ENCODE measurements around the gene HMOX2.

Gene HMOX2

GRCh38 chr16:4534151-4534790 is 58.1 kb downstream of the HMOX2 start:
- DNase-seq (ENCODE audit: low read depth) = no peak
- no peak overlapping the region for H3K4me3 ChIP-seq (ENCODE audit: control insufficient read depth, low read depth, low read length)
- TF ChIP-seq, protein P1, sequence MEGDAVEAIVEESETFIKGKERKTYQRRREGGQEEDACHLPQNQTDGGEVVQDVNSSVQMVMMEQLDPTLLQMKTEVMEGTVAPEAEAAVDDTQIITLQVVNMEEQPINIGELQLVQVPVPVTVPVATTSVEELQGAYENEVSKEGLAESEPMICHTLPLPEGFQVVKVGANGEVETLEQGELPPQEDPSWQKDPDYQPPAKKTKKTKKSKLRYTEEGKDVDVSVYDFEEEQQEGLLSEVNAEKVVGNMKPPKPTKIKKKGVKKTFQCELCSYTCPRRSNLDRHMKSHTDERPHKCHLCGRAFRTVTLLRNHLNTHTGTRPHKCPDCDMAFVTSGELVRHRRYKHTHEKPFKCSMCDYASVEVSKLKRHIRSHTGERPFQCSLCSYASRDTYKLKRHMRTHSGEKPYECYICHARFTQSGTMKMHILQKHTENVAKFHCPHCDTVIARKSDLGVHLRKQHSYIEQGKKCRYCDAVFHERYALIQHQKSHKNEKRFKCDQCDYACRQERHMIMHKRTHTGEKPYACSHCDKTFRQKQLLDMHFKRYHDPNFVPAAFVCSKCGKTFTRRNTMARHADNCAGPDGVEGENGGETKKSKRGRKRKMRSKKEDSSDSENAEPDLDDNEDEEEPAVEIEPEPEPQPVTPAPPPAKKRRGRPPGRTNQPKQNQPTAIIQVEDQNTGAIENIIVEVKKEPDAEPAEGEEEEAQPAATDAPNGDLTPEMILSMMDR (IDR thresholded peaks at IDR 0.05; ENCODE audit: control insufficient read depth, insufficient read depth, low read depth, low read length, missing control alignments) = no peak

DNA sequence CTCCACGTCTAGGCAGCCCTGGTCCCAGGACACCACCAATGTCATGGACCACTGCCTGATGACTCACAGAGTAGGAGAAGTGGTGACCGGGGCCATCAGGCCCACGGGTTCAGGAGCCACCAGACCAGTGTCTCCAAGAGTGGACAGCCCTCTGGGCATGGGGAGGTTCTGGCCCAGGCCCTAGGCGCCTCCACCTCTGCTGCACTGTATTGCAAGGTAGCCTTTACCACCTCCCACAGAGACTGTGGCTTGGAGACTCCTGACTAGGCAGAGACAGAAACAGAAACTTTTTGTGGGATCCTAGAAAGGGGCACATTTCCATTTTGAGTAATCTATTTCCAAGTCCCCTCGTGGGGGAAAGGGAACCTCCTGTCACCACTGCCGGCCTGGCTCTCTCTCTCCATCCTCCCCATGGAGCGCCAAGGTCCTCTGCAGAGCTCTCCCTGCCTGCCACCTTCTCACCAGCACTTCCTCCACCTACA is 59.5 kb downstream of the HMOX2 start:
- H3K4me3 ChIP-seq (ENCODE audit: control insufficient read depth, low read depth, low read length) = no peak overlapping the region
- DNase-seq (ENCODE audit: low read depth) = no peak
- TF ChIP-seq, protein P1 (IDR thresholded peaks at IDR 0.05; ENCODE audit: control insufficient read depth, insufficient read depth, low read depth, low read length, missing control alignments) = no peak

DNA sequence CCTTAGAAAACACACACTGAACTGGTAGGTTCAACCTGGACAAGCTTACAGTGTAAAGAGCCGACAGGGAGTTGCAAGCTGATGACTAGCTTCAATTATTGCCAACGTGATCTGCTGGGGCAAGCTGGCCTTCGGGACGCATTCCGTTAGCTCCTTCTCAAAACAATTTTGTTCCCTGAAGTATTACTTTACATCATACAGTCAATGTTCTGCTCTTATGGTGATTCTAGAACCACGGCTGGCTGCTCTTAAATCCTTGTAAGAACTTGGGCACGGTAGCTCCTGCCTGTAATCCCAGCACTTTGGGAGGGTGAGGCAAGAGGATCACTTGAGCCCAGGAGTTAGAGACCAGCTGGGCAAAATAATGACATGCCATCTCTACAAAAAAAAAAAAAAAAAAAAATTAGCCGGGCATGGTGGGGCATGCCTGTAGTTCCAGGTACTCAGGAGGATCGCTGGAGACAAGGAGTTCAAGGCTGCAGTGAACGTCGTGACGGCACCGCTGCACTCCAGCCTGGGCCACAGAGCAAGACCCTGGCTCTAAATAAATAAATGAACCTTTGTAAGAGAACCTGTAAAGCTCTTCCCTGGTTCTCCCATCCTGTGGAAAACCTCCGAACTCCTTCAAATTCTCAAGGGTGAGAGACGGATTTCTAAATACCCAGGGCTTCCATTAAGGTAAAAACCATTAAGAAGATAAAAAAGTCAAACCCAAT is 60.4 kb downstream of the HMOX2 start:
- no peak overlapping the region for H3K4me3 ChIP-seq (ENCODE audit: control insufficient read depth, low read depth, low read length)
- TF ChIP-seq, protein P1 (IDR thresholded peaks at IDR 0.05; ENCODE audit: control insufficient read depth, insufficient read depth, low read depth, low read length, missing control alignments) = no peak
- no peak for DNase-seq (ENCODE audit: low read depth)

DNA sequence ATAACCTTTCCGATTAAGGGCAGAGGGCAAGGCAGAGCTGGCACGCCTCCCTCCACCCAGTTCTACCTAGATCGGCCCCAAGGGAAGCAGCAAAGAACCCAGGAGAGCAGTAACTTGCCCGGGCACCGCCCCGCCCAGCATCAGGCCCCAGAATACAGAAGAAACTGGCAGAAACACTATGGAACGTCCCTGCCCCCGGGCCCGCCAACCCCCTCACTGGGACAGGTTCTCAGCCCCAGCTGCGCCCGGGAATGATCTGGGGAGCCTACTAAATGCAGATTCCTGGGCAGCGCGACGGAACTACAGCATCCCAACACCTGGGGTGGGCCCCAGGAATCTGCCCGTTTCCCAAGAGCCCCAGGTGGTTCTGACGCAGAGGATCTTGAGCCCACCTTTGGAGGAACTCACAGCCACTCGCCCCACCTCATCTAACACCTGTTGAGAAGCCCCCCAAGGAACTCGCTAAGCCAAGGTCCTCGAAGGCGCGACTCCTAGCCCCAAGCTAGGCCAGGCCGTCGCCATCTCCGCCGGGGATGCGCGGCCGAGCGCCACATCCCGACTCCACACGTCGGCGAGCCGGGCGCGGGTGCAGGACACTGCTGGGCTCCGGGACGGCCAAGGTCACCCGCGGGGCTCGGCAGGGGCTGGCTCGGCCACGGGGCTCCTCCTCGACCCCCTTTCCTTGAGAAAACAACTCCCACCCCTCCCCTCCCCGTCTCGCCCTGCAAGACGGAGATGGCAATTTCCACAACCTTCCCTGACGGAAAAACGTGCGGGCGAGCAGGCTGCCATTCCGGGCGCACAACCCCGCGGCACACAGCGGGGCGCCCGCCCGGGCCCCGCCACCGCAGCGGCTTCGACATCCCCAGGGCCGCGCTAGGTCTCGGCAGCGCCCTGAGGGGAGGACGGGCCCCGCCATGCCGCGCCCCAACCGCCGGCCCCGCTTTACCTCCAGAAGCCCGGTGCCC is 61.5 kb downstream of the HMOX2 start:
- TF ChIP-seq, protein P1 (IDR thresholded peaks at IDR 0.05; ENCODE audit: control insufficient read depth, insufficient read depth, low read depth, low read length, missing control alignments) = no peak
- DNase-seq (ENCODE audit: low read depth) = no peak
- peak overlapping the region; percentile 62 for H3K4me3 ChIP-seq (ENCODE audit: control insufficient read depth, low read depth, low read length)

DNA sequence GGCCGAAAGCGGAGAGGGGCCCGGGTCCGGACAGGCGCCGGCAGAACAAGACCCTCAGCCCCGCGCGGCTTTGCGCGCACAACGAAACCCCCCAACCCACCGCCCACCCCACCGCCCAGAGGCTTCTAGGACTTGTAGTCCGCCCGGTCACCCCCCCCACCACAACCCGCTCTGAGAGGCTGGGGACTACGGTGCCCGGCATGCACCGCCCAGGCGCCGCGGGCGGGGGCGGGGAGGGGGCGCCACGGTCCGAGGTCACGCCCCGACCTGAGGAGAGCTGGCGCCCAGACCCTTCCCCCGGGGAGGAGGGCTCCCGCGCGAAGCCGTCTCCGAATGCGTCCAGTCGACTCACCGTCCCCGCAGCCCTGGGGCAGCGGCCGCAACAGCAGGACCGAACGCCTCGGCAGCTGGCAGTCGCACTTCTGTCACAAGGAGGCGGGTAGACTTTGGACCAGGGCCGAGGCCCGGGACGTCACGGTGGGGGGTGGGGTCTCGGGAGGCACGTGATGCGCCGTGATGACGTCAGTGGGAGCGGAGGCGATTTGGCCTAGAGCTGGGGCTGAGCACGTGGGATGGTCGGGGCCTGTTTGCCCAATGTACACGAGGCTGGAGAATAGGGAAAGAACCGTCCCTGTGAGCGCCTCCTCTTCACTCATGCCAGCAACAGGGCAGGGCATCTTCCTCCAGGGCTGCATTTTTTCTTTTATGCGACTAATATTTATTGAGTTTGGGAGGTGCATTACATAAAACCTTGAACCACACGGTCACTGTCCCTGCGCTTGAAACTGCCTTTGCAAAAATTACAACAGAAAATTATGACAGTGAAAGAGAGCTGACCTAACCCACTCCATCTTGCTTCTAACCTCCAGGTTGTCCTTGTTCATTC is 62.4 kb downstream of the HMOX2 start, which contains the start of gene CDIP1:
TSS of gene CDIP1 (minus strand) at position 424 of the 886 bp plus-strand sequence. CDS start 24,643 bp downstream, outside the sequence.
- TF ChIP-seq, protein P1 (IDR thresholded peaks at IDR 0.05; ENCODE audit: control insufficient read depth, insufficient read depth, low read depth, low read length, missing control alignments) = no peak
- peak; percentile 45 for DNase-seq (ENCODE audit: low read depth)
- peak within 1 kb of the TSS; percentile 62 for H3K4me3 ChIP-seq (ENCODE audit: control insufficient read depth, low read depth, low read length)

Data from AG09309 (cell line).